ENCODE measurements around the gene NCK2.

The NCK2 gene

GRCh38 chr2:105841551-105841950 lies 96.8 kb downstream of the NCK2 start:
- peaks cover 18% of the 10 kb centered on the region for H3K4me1 ChIP-seq (ENCODE audit: control insufficient read depth, low read length)
- peaks cover 9% of the 10 kb centered on the region; the same call in 1 of the 2 replicates for H3K9me3 ChIP-seq (ENCODE audit: control insufficient read depth, insufficient read depth, low read length)
- H4K20me1 ChIP-seq (ENCODE audit: control insufficient read depth, insufficient read depth, low read depth, low read length): no peaks in the 10 kb centered on the region
- no peak overlapping the region for H3K4me2 ChIP-seq (ENCODE audit: low read length)
- no peak overlapping the region for H3K27ac ChIP-seq (ENCODE audit: low read depth, low read length)
- no peaks in the 10 kb centered on the region for H3F3A ChIP-seq (ENCODE audit: control insufficient read depth, insufficient read depth)
- H3K4me3 ChIP-seq (ENCODE audit: low read length): no peak overlapping the region
- H3K27me3 ChIP-seq (ENCODE audit: control insufficient read depth, low read length): no peaks in the 10 kb centered on the region
- H3K79me2 ChIP-seq (ENCODE audit: control insufficient read depth, low read length): peaks cover 18% of the 10 kb centered on the region
- TF ChIP-seq CTCF (IDR thresholded peaks at IDR 0.05; ENCODE audit: low read depth, low read length, poor library complexity, severe bottlenecking) (no peak), EZH2phosphoT487 (IDR thresholded peaks at IDR 0.05; ENCODE audit: borderline replicate concordance, low read length) (no peak)
- H3K9me2 ChIP-seq (replicated peaks; ENCODE audit: control insufficient read depth, low read length): no peaks in the 10 kb centered on the region
- H3K36me3 ChIP-seq (ENCODE audit: control insufficient read depth, low read length): peaks cover under 1% of the 10 kb centered on the region; the same call in 1 of the 2 replicates

- H3K9me3 ChIP-seq (ENCODE audit: control insufficient read depth, insufficient read depth, low read length): peaks cover under 1% of the 10 kb centered on the region; the same call in 1 of the 2 replicates
- H3K4me3 ChIP-seq (ENCODE audit: low read length): no peak overlapping the region
- no peaks in the 10 kb centered on the region for H4K20me1 ChIP-seq (ENCODE audit: control insufficient read depth, insufficient read depth, low read depth, low read length)
- no peaks in the 10 kb centered on the region for H3K27me3 ChIP-seq (ENCODE audit: control insufficient read depth, low read length)
- no peaks in the 10 kb centered on the region for H3K36me3 ChIP-seq (ENCODE audit: control insufficient read depth, low read length)
- TF ChIP-seq CTCF (IDR thresholded peaks at IDR 0.05; ENCODE audit: low read depth, low read length, poor library complexity, severe bottlenecking): no peak
- TF ChIP-seq EZH2phosphoT487 (IDR thresholded peaks at IDR 0.05; ENCODE audit: borderline replicate concordance, low read length): no peak
- H3F3A ChIP-seq (ENCODE audit: control insufficient read depth, insufficient read depth): no peaks in the 10 kb centered on the region
- no peaks in the 10 kb centered on the region for H3K9me2 ChIP-seq (replicated peaks; ENCODE audit: control insufficient read depth, low read length)
- H3K4me2 ChIP-seq (ENCODE audit: low read length): no peak overlapping the region
- peaks cover 15% of the 10 kb centered on the region for H3K4me1 ChIP-seq (ENCODE audit: control insufficient read depth, low read length)
- H3K79me2 ChIP-seq (ENCODE audit: control insufficient read depth, low read length): peaks cover 8% of the 10 kb centered on the region
- no peak overlapping the region for H3K27ac ChIP-seq (ENCODE audit: low read depth, low read length)
Observed at GRCh38 chr2:105842555-105842954, 97.8 kb downstream of the NCK2 start.

GRCh38 chr2:105843476-105844374 lies 99.0 kb downstream of the NCK2 start:
- no peak overlapping the region for H3K4me2 ChIP-seq (ENCODE audit: low read length)
- H3K27me3 ChIP-seq (ENCODE audit: control insufficient read depth, low read length): no peaks in the 10 kb centered on the region
- no peaks in the 10 kb centered on the region for H3K36me3 ChIP-seq (ENCODE audit: control insufficient read depth, low read length)
- no peak overlapping the region for H3K4me3 ChIP-seq (ENCODE audit: low read length)
- H3K27ac ChIP-seq (ENCODE audit: low read depth, low read length): no peak overlapping the region
- 0 out of 2 replicates have a peak, but pooled peaks cover 2% of the 10 kb centered on the region for H3K79me2 ChIP-seq (ENCODE audit: control insufficient read depth, low read length)
- H3F3A ChIP-seq (ENCODE audit: control insufficient read depth, insufficient read depth): no peaks in the 10 kb centered on the region
- H4K20me1 ChIP-seq (ENCODE audit: control insufficient read depth, insufficient read depth, low read depth, low read length): no peaks in the 10 kb centered on the region
- no peak for TF ChIP-seq CTCF (IDR thresholded peaks at IDR 0.05; ENCODE audit: low read depth, low read length, poor library complexity, severe bottlenecking)
- TF ChIP-seq EZH2phosphoT487 (IDR thresholded peaks at IDR 0.05; ENCODE audit: borderline replicate concordance, low read length): no peak
- H3K9me3 ChIP-seq (ENCODE audit: control insufficient read depth, insufficient read depth, low read length): no peaks in the 10 kb centered on the region
- H3K4me1 ChIP-seq (ENCODE audit: control insufficient read depth, low read length): peaks cover 15% of the 10 kb centered on the region
- H3K9me2 ChIP-seq (replicated peaks; ENCODE audit: control insufficient read depth, low read length): no peaks in the 10 kb centered on the region

All from DOHH2 (cell line).